Keratinocyte (primary cell): ENCODE measurements around the gene IL31RA.

Experiments
- CTCF ChIP-seq, 3 experiments: IDR thresholded peaks in 1 of 3; conservative IDR thresholded peaks in 1 of 3; optimal IDR thresholded peaks in 1 of 3; 2 replicates in 2 of 3; 3 replicates in 1 of 3; pipeline versions ENCODE3 to v1.5.1; 2011; ENCODE audit warnings: low read length in 3 of 3, mild to moderate bottlenecking in 3 of 3, moderate library complexity in 2 of 3, control low read depth in 1 of 3, inconsistent platforms in 1 of 3; ENCODE audit not compliant: insufficient read depth in 2 of 3; ENCODE audit errors: extremely low read depth in 1 of 3
- EZH2 ChIP-seq: IDR thresholded peaks from one replicate; pipeline ENCODE4 v1.6.1; 2012; ENCODE audit warnings: inconsistent platforms, mild to moderate bottlenecking, low read length, moderate library complexity

- TF ChIP-seq CTCF (optimal IDR thresholded peaks at IDR 0.05 in 1 of 3, IDR thresholded peaks at IDR 0.05 in 1 of 3, conservative IDR thresholded peaks at IDR 0.05 in 1 of 3; ENCODE audit: extremely low read depth in 1 of 3, insufficient read depth in 2 of 3, low read length in 3 of 3) (no peak), EZH2 (no peak)
These were observed 49.6 kb downstream of the IL31RA start for GRCh38 chr5:55900776-55901175.
